ENCODE data around the gene BTBD16. TPM values are rescaled to one million over a fixed set of nuclear protein-coding genes. Genes with fewer than 3 reads are reported as not detected.

BTBD16 gene
- total RNA-seq, 1 experiment from 2014 or later: 0.82 TPM

DNA sequence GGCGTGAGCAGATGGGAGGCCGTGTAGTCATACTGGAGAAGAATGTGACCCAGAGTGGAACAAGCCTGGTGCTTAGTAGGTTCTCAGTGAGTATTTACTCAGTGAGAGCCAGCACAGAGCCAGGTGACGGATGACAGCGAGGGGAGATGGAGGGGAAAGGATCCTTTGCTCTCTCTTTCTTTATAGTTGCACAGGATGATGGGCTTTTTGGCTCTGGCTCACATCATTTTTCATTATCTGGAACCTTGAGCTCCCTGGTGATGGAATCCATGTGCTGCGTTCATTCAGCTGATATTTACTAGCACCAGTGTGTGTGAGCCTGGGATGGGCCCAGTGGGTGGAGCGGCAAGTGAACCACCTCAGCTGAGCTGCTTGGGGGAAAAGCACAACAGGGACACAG, 17.2 kb downstream of the BTBD16 start:
- no peak for ATAC-seq
- H3K27me3 ChIP-seq (ENCODE audit: control insufficient read depth, insufficient read depth, low read length): no peaks in the 10 kb centered on the region
- no peak overlapping the region; the same call in 1 of the 2 replicates for H3K27ac ChIP-seq (ENCODE audit: low read length)
- intact Hi-C loops (cut with micrococcal nuclease; ENCODE audit: unreplicated experiment) (no loop called here), in situ Hi-C loops (cut with HindIII; ENCODE audit: low pct_unique_long_range_greater_than_20kb, low sequenced_read_pairs) (no loop called here)
- CTCF ChIA-PET: no interaction called here
- H3K36me3 ChIP-seq (ENCODE audit: control insufficient read depth, insufficient read depth, low read length): no peaks in the 10 kb centered on the region
- no TSS peak for BruUV-seq (replicated peaks)
- H3K4me3 ChIP-seq (ENCODE audit: low read depth in 2 of 2, low read length in 2 of 2): no peak overlapping the region
- H3K9me3 ChIP-seq (ENCODE audit: control insufficient read depth, insufficient read depth, low read depth, low read length): no peaks in the 10 kb centered on the region
- no peak for DNase-seq (ENCODE audit: low read depth, low spot score)
- no peak for TF ChIP-seq POLR2AphosphoS5 (IDR thresholded peaks at IDR 0.05; ENCODE audit: low read depth, low read length)
- TF ChIP-seq TCF7L2 (IDR thresholded peaks at IDR 0.05; ENCODE audit: low read depth, low read length): no peak
- TF ChIP-seq, protein P1, sequence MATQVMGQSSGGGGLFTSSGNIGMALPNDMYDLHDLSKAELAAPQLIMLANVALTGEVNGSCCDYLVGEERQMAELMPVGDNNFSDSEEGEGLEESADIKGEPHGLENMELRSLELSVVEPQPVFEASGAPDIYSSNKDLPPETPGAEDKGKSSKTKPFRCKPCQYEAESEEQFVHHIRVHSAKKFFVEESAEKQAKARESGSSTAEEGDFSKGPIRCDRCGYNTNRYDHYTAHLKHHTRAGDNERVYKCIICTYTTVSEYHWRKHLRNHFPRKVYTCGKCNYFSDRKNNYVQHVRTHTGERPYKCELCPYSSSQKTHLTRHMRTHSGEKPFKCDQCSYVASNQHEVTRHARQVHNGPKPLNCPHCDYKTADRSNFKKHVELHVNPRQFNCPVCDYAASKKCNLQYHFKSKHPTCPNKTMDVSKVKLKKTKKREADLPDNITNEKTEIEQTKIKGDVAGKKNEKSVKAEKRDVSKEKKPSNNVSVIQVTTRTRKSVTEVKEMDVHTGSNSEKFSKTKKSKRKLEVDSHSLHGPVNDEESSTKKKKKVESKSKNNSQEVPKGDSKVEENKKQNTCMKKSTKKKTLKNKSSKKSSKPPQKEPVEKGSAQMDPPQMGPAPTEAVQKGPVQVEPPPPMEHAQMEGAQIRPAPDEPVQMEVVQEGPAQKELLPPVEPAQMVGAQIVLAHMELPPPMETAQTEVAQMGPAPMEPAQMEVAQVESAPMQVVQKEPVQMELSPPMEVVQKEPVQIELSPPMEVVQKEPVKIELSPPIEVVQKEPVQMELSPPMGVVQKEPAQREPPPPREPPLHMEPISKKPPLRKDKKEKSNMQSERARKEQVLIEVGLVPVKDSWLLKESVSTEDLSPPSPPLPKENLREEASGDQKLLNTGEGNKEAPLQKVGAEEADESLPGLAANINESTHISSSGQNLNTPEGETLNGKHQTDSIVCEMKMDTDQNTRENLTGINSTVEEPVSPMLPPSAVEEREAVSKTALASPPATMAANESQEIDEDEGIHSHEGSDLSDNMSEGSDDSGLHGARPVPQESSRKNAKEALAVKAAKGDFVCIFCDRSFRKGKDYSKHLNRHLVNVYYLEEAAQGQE (IDR thresholded peaks at IDR 0.05; ENCODE audit: insufficient read depth in 1 of 2, low read depth in 2 of 2, low read length in 1 of 2): no peak
- no peak for TF ChIP-seq SIN3A (IDR thresholded peaks at IDR 0.05; ENCODE audit: borderline replicate concordance, insufficient read depth, low read depth, low read length)
- TF ChIP-seq, protein P2, sequence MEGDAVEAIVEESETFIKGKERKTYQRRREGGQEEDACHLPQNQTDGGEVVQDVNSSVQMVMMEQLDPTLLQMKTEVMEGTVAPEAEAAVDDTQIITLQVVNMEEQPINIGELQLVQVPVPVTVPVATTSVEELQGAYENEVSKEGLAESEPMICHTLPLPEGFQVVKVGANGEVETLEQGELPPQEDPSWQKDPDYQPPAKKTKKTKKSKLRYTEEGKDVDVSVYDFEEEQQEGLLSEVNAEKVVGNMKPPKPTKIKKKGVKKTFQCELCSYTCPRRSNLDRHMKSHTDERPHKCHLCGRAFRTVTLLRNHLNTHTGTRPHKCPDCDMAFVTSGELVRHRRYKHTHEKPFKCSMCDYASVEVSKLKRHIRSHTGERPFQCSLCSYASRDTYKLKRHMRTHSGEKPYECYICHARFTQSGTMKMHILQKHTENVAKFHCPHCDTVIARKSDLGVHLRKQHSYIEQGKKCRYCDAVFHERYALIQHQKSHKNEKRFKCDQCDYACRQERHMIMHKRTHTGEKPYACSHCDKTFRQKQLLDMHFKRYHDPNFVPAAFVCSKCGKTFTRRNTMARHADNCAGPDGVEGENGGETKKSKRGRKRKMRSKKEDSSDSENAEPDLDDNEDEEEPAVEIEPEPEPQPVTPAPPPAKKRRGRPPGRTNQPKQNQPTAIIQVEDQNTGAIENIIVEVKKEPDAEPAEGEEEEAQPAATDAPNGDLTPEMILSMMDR (IDR thresholded peaks at IDR 0.05): no peak
- POLR2A ChIA-PET: no interaction called here
- H3K4me1 ChIP-seq (ENCODE audit: control insufficient read depth, insufficient read depth, low read length): peaks cover 21% of the 10 kb centered on the region

DNA sequence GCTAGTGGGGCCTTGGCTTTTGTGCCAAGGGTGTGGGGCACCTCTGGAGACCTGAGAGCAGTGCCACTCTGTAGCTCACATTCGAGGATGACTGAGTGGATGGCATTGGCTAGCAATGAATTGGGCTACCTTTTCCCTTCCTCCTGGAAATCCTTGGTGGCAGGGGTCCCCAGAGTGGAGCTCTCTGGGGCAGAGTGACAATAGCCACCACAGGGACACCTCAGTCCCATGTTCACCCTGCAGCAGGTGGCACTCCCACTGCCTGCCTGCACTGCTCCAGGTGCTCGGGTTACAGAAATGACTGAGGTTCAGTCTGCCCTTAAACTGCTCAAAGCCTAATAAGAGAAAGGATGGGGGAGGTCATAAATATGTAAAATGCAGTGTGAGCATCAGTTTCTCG, 17.8 kb downstream of the BTBD16 start:
- no peak for DNase-seq (ENCODE audit: low read depth, low spot score)
- no TSS peak for BruUV-seq (replicated peaks)
- CTCF ChIA-PET: no interaction called here

More for the DNA sequence above, 17.8 kb downstream of the BTBD16 start:
- TF ChIP-seq TCF7L2 (IDR thresholded peaks at IDR 0.05; ENCODE audit: low read depth, low read length): no peak
- no peak for TF ChIP-seq SIN3A (IDR thresholded peaks at IDR 0.05; ENCODE audit: borderline replicate concordance, insufficient read depth, low read depth, low read length)
- TF ChIP-seq, protein P1 (IDR thresholded peaks at IDR 0.05; ENCODE audit: insufficient read depth in 1 of 2, low read depth in 2 of 2, low read length in 1 of 2): no peak
- TF ChIP-seq, protein P2 (IDR thresholded peaks at IDR 0.05): no peak
- no peak for TF ChIP-seq POLR2AphosphoS5 (IDR thresholded peaks at IDR 0.05; ENCODE audit: low read depth, low read length)
- Histone ChIP-seq H3K9me3 (ENCODE audit: control insufficient read depth, insufficient read depth, low read depth, low read length) (no peaks in the 10 kb centered on the region), H3K27ac (ENCODE audit: low read length) (no peak overlapping the region), H3K27me3 (ENCODE audit: control insufficient read depth, insufficient read depth, low read length) (no peaks in the 10 kb centered on the region), H3K36me3 (ENCODE audit: control insufficient read depth, insufficient read depth, low read length) (no peaks in the 10 kb centered on the region), H3K4me1 (ENCODE audit: control insufficient read depth, insufficient read depth, low read length) (peaks cover 21% of the 10 kb centered on the region), H3K4me3 (ENCODE audit: low read depth in 2 of 2, low read length in 2 of 2) (no peak overlapping the region)
- in situ Hi-C loops (cut with HindIII; ENCODE audit: low pct_unique_long_range_greater_than_20kb, low sequenced_read_pairs): no loop called here
- ATAC-seq: no peak
- POLR2A ChIA-PET: no interaction called here
- intact Hi-C loops (cut with micrococcal nuclease; ENCODE audit: unreplicated experiment): no loop called here

All from Panc1 (cell line).